Renal cortical epithelial cell (primary cell): ENCODE measurements around the gene PRDM11. TPM values are rescaled to one million over a fixed set of nuclear protein-coding genes. Genes with fewer than 3 reads are reported as not detected.
"Not testable (repeated sequence)": the region's sequence is repeated elsewhere in the genome, so short reads cannot be mapped to it uniquely, and the experiment has no call there.

Source experiments
- DNase-seq: peaks from one replicate; pipeline ENCODE4 v3.0.0-alpha.2; 2011; ENCODE audit warnings: low read depth
- total RNA-seq: library from RNA; depleted of rRNA; stranded (reverse); fragments of >200 nt; gene quantifications from 2 replicates; pipeline ENCODE4 v1.2.3, GENCODE V29; 2014

Gene PRDM11
- total RNA-seq, 1 donor from 2014 or later = 10.1 TPM

DNA sequence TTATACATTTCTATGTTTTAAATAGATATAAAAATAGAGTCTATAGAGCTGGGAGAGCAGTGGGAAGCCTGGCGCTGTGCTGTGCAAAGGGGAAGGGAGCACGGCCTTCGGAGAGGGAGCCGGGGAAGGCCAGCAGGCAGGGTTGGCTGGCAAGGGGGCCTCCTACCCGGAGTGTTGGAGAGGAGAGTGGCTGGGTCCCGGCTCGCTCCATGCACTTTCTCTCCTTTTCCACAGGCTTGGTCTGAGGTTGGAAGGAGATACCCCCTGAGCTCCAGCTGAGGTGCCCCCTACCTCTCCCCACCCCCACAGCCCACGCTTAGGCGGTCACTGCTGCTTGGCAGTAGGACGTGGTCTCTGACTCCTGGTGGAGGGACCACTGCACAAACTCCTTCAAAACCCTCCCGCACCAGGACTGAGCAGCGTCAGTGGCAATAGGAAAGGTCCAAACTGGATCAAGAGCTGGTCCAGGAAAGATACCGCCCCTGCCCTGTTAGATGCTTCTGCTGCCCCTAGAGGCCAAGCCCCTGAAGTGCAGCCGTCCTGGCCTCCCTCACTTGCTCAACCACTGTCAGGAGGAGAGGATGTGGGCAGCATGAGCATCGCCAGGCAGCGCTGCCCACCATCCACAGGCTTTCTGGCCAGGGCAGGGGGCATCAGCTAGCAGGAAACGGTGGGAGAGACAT lies 86.8 kb downstream of the PRDM11 start:
- DNase-seq = peak; percentile 32

DNA sequence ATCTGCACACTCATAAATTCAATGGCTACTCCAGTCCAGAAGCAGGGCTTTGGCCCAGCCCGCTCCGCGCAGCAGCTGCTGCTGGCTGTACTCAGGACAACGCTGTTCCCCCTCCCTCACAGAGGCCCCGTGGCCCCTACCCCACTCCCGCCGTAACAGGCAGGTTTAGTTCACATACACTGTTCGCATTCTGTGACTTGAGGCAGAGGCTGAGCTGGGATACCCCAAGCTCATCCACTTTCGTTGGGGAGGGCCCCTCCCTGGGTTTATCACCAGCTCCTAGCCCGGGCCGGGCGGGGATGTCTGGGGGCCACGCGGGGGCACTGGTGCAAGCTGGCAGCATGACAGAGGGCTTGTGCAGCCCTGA lies 87.3 kb downstream of the PRDM11 start:
- DNase-seq = no peak

- DNase-seq = no peak
Measured at GRCh38 chr11:45234306-45235006, 88.0 kb downstream of the PRDM11 start.

DNA sequence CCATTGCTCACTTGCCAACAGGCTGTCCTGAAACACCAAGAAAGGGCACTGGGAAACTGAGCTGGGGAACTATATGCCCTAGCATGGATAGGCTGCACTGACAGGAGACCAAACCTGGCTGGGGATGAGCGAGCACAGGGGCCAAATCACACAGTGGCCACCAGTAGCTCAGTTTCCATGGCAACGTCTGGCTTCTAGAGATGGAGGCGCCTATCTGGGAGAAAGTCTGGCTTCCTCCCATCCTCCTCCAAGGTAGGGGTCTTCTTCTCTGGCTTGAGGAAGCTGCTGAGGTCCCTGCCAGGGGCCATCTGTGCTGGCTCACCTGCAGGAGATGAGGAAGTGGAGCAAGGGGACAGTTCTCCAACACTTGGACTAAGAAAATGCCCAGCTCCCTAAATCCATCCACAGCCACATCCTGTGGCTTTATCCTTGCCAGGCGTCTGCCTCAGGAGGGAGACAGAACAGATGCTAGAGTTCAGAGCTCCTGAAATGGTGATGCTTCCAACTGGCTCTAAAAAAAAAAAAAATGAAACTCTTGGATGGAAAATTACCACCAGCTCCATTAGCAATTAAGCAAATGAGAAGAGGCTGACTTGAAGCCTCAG lies 91.4 kb downstream of the PRDM11 start:
- DNase-seq = no peak

DNA sequence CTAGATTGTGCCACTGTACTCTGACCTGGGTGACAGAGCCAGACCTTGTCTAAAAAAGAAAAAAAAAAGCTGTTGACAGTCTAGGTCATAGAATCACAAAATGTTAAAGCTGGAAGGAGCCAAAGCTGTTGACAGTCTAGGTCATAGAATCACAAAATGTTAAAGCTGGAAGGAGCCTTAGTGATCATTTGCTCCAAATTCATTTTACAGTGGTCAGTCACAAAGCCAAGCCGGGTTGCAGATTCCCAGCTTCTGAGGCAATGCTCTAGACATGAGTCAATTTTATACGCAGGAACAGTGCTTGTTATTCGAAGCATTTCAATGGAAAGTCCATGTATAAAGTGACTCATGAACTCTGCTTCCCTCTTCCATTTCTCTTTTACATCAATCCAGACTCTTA lies 92.3 kb downstream of the PRDM11 start:
- peak; percentile 82 for DNase-seq

DNA sequence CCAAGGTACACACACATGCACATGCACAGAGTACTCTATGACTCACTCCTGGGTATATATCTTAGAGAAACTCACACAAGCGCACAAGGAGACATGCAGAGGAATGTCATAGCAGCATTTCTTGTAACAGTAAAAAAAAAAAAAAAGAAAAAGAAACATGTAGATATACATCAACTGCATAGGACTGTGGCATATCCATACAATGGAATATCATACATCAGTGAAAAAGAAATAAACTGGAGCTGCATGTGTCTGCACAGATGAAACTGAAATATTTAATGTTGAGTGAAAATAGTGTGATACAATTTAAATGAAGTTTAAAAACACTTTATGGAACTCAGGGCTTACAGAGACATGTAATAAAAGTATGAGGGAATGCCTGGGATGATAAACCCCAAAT lies 93.3 kb downstream of the PRDM11 start:
- DNase-seq = no peak

DNA sequence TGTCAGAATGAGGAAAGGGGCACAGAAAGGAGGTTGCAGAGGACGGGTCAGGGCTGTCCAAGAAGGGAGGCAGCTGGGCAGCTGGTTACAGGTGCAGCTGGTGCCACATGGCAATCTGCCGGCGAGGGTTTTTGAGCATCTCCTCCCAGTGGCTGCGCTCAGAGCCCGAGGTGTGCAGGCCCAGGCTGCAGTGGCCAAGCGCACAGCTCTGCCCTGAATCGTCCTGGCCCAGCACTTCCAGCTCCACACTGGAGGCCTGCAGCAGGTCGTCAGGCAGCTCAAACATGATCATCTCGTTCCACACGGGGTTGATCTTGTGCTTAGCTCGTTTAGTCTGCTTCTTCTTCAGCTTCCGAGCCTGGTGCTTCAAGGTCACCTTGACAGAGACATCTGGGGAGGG lies 97.5 kb downstream of the PRDM11 start:
- no peak for DNase-seq

DNA sequence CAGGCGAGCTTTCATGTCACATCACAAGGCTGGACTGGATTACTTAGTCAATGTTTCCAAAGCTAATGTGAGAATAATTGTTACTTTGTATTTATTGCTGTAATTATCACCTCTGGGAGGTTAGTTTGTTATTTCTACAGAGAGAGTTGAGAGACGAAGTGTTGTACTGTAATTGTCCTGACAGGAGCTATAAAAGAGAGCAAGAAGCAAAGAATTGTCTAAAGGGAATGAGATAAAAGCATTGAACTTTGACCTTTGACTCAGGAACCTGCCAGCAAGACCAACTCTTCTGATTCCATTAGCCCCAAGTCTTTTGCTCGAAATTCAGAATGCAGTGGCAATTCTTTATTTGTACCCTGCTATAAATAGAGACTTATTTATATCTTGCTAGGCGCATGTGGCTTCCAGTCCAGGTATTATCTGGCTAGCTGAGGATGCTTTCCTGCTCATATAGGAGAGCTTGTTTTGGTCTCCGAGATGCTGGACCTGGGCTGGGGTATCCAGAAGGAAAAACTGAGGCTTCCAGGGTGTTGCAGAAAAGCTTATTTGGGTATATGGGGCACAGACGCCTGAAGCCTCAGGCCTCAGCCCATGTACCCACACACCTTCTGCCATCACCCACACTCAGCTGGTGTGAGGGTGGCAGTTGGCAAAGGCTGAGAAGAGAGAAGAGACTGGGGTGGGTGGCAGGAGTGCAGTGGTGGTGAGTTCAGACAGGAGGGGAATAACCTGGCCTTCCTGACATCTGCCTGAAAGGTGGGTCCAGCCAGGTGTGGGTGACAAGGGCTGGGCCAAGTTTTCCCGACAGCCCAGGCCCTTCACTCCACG lies 99.0 kb downstream of the PRDM11 start:
- DNase-seq = no peak

DNA sequence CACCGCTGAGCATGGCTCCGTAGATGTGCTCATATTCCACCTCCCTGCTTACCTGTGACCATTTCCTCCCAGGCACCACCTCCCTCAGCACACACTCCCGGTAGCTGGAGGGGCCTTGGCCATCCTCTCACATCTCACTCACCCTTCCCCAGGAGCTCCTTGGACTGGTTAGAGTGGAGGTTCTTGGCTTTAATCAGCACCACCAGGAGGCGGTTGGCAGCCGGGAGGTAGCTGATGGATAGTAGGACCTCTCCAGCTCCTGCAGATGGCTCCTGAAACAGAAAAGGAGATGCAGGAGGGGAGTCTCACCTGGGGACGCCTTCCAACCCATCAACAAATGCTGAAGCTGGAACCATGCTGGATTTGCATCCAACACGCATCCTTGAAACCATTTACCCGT lies 99.8 kb downstream of the PRDM11 start:
- DNase-seq = no peak

DNA sequence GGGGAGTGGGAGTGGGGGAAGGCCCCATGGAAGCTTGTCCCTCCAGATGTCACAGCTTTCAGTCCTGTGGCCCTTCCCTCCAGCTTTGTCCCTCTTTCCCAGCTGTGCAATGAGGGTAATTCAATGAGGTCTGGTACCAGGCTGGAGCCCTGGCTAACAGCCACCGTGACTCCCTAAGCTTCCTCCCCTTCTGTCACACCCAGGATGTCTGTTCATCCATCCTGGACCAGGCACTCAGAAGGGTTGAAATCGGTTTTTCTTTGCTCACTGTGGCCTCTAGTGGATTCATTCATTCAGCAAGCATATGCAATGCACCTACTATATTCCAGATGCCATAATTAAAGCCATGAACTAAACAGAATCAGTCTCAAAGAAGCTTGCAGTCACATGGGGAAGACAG lies 101.0 kb downstream of the PRDM11 start:
- DNase-seq = no peak

- DNase-seq = no peak
Measured at GRCh38 chr11:45248501-45249011, 102.1 kb downstream of the PRDM11 start.

GRCh38 chr11:45249372-45249771 lies 102.9 kb downstream of the PRDM11 start:
- DNase-seq = not testable (repeated sequence)

DNA sequence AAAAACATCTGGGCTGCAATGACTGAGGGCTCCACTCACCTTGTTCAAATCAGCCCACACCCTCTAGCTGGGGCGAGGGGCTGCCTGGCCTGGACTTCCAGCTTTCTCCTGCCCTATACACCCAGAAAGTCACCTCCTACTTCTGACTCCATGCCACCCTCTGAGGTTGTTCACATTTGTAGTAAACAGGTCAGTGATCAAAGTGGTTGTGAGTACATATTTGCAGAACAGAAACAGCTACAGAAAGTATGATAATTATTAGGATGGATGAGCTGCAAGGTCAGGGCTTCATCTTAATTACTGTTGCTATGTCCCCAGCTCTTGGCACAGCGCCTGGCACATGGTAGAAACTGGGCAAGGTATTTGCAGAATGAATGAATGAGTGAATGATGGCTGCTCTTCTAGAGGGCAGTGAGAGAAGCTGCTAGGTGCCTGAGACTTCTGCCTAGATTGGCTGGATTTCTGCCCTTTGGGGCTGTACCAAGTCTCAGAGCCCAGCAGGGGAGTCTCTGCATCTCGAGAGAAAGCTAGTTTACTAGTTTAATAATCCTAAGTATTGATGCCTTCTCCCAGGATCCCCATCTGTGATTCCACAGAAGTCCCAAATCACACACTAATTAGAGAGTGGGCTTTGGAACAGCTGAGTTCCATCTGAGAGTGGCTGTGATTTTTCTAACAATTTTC lies 103.7 kb downstream of the PRDM11 start:
- DNase-seq = no peak

DNA sequence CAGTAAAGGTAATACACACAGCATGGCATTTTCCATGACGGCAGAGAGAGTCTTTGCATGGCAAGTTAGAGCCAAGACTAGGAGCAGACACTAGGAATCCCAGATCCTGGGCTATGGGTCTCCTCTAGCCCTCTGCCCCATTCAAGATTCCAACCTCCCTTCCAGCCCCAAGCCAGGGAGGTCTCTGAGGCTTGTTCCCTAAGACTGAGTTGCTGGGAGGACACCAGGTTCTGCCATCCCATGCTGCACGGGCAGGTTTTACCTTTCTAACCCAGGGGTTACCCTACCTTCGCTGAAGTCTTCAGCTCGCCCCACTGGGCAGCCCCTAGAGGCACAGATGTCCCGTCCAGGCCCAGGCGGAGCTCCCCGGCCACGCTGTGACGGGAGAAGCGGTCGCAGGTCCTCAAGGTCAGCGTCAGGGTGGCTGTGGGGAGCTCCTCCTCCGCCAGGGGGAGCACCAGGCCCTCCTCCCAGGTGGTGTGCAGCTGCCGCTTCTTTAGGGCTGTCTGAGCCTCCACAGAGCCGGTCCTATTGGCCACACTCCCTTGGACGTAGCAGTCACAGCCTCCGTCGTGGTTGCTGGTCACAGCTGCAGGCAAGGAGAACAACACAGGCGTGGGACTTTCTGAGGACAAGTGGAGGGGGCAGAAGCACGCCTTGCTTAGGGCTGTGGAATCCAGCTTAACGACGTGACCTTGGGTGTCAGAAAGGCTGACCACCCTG lies 105.9 kb downstream of the PRDM11 start:
- DNase-seq = peak; percentile 60

DNA sequence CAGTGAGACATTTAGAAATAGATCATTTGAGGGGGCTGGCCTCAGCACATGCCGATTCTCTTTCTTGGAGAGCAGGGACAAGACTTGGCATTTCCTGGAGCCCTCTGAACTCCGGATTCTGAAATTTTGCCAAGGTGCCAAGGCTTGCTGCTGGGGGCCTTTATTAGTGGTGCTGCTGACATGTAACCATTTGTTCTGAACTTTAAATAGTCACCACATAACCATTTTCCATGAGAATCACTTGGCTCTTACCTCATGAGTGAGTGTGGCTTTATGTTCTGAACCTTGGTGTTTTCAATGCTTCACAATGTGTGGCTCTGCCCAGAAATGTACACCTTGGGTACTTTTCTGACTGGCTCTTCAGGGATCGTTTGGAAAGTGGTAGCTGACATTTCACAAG lies 106.4 kb downstream of the PRDM11 start:
- peak; percentile 60 for DNase-seq

GRCh38 chr11:45253640-45254039 lies 107.2 kb downstream of the PRDM11 start:
- no peak for DNase-seq

GRCh38 chr11:45254070-45254469 lies 107.6 kb downstream of the PRDM11 start:
- DNase-seq = peak; percentile 16

DNA sequence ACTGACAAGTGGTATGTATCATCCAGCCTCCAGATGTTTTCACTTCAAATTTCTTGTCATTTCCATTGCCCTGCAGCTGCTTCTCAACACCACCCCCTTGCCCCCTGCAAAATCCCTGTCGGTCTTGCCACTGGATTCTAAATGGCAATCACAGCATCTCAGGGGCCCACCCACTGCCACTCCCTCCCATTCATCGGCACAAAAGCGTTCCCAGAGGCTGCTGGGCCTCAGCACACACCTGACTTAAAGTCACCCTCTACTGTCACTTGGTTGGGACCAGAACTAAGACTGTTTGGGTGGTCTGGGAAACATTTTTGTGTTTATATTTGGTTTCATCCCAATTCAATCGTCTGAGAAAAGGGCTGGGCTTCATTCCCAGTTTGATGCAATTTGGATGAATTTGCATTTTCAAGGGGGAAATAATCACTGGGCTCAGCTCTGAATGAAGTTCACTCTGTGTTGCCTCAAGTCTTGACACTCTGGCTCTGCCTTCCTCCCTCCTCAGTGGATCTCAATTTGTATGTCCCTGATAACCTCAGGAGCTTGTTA lies 112.6 kb downstream of the PRDM11 start:
- no peak for DNase-seq

DNA sequence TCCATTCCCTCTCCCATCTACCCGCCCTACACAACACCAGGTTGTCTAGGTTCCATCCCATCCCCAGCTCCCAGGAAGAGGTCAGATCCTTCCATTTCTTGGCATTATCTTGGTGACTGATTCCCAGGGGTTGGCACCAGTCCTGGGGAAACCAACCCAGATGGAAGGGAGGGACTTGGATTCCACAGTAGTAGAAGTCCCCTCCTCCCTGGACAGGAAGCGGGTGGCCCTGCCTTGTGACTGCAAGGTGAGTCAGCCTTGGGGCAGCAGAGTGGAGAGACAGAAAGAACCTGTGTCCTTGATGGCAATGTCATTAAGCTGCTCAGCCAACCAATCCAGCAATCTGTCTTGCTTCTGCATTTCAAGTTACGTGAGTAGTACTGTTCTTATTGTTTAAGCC lies 113.2 kb downstream of the PRDM11 start:
- DNase-seq = peak; percentile 94

GRCh38 chr11:45260071-45260470 lies 113.6 kb downstream of the PRDM11 start:
- no peak for DNase-seq

DNA sequence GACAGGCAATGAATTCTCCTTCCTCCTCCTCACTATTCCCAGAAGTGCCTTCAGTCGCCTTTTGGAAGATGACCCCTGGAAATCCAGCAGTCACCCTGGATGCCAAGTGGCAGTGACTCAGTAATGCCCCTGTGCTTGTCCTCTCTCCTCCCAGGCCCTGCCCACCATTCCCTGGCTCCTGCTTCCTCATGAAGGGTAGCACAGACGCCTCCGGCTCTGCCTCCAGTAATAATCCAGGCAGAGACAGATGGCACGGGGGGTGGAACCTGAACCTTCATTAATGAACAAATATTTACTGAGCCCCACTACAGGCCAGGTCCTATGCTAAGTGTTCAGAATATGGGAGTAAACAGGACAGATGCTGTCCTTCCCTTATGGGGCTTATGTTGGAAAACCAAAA lies 116.5 kb downstream of the PRDM11 start:
- peak; percentile 52 for DNase-seq
